HCT116 (cell line): ENCODE data around the gene CDC42BPB. TPM values are rescaled to one million over a fixed set of nuclear protein-coding genes. Genes with fewer than 3 reads are reported as not detected.

Experiments
- ATAC-seq: fragments of 200-7000 bp; cut with Tn5 transposase; 2 replicates; pipeline ENCODE4 v1.9.1; 2020; ENCODE audit warnings: mild to moderate bottlenecking, moderate library complexity
- BruUV-seq: library from RNA; stranded (reverse); fragments of 400-500 nt; replicated peaks from 2 replicates; lab custom pipeline; 2021; lab: Mats Ljungman, UMichigan
- CTCF ChIA-PET: fragments of 300-600 bp; sonication (Branson Sonifier 250); formaldehyde crosslinking; loops from one replicate; lab custom pipeline; 2021; ENCODE audit warnings: antibody characterized with exemption; lab: Charles Lee
- POLR2A ChIA-PET: fragments of 300-600, 350-600 bp; sonication (Branson Sonifier 250); formaldehyde crosslinking; loops from one replicate; lab custom pipeline; 2021; ENCODE audit warnings: antibody characterized with exemption; lab: Charles Lee
- RAD21 ChIA-PET, 2 experiments: fragments of 300-600 bp; sonication (Branson Sonifier 250); formaldehyde crosslinking; loops; one replicate each; lab custom pipeline; 2023; ENCODE audit warnings: low total read pairs in 2 of 2; ENCODE audit not compliant: uncharacterized antibody in 2 of 2, unreplicated experiment in 2 of 2, low non-redundant PET in 1 of 2; lab: Charles Lee
- DNase-seq: peaks from one replicate; pipeline ENCODE4 v3.0.0-alpha.2; 2010; ENCODE audit warnings: low read depth, low spot score
- H2AFZ ChIP-seq: fragments of 200-600 bp; shearing (Covaris generic), sonication (generic); 2 replicates; pipeline ENCODE4 v1.6.1; 2017; ENCODE audit warnings: low read depth, mixed run types, mixed read lengths, antibody characterized with exemption, low read length; ENCODE audit not compliant: poor library complexity, severe bottlenecking
- H3K27ac ChIP-seq: 2 replicates; pipeline ENCODE4 v1.5.1; 2012; ENCODE audit warnings: low read depth, low read length
- H3K27me3 ChIP-seq: fragments of 200-600 bp; sonication (generic); 2 replicates; pipeline ENCODE4 v1.6.1; 2016; ENCODE audit warnings: mixed run types, low read length, mixed read lengths; ENCODE audit not compliant: insufficient read depth
- H3K36me3 ChIP-seq, 2 experiments: fragments of 200-500 bp in 1 of 2; fragments of 200-600 bp in 1 of 2; sonication (Bioruptor generic) in 1 of 2; sonication (generic) in 1 of 2; 2 replicates each; pipeline versions ENCODE4 v1.5.1 to v1.6.1; 2014 to 2016; ENCODE audit warnings: low read length in 2 of 2, inconsistent platforms in 1 of 2, mixed read lengths in 1 of 2, mixed run types in 1 of 2; ENCODE audit not compliant: insufficient read depth in 2 of 2, control insufficient read depth in 1 of 2
- H3K4me1 ChIP-seq, 2 experiments: fragments of 200-600 bp in 1 of 2; sonication (generic) in 1 of 2; 2 replicates each; pipeline versions ENCODE4 v1.5.1 to v1.6.1; 2012 to 2017; ENCODE audit warnings: low read length in 2 of 2, inconsistent platforms in 1 of 2, mild to moderate bottlenecking in 1 of 2, mixed read lengths in 1 of 2, mixed run types in 1 of 2, moderate library complexity in 1 of 2; ENCODE audit not compliant: insufficient read depth in 2 of 2, control insufficient read depth in 1 of 2
- H3K4me2 ChIP-seq: fragments of 200-600 bp; sonication (generic); 2 replicates; pipeline ENCODE4 v1.6.1; 2017; ENCODE audit warnings: mixed run types, low read length, mixed read lengths
- H3K4me3 ChIP-seq, 2 experiments: fragments of 200-600 bp in 1 of 2; sonication (generic) in 1 of 2; replicated peaks in 1 of 2; 2 replicates each; pipeline ENCODE4 v1.5.1; 2011 to 2016; ENCODE audit warnings: low read length in 2 of 2, control low read depth in 1 of 2, low read depth in 1 of 2, mild to moderate bottlenecking in 1 of 2, mixed read lengths in 1 of 2, mixed run types in 1 of 2
- H3K79me2 ChIP-seq: fragments of 200-600 bp; sonication (generic); 2 replicates; pipeline ENCODE4 v1.6.1; 2017; ENCODE audit warnings: mild to moderate bottlenecking, mixed run types, low read length, moderate library complexity, mixed read lengths; ENCODE audit not compliant: insufficient read depth
- H3K9ac ChIP-seq: fragments of 200-600 bp; sonication (generic); 2 replicates; pipeline ENCODE4 v1.6.1; 2016; ENCODE audit warnings: low read length, mixed read lengths
- H3K9me2 ChIP-seq: fragments of 200-600 bp; sonication (generic), shearing (Covaris generic); 2 replicates; pipeline ENCODE4 v1.6.1; 2017; ENCODE audit warnings: mixed run types, mild to moderate bottlenecking, moderate library complexity; ENCODE audit not compliant: insufficient read depth
- H3K9me3 ChIP-seq, 2 experiments: fragments of 200-500 bp in 1 of 2; fragments of 200-600 bp in 1 of 2; sonication (Bioruptor generic) in 1 of 2; sonication (generic) in 1 of 2; 2 replicates each; pipeline ENCODE4 v1.6.1; 2014 to 2017; ENCODE audit warnings: low read length in 2 of 2, mixed read lengths in 2 of 2, inconsistent platforms in 1 of 2, low read depth in 1 of 2, mild to moderate bottlenecking in 1 of 2, mixed run types in 1 of 2, moderate library complexity in 1 of 2; ENCODE audit not compliant: control insufficient read depth in 1 of 2, insufficient read depth in 1 of 2
- H4K20me1 ChIP-seq: fragments of 200-600 bp; sonication (generic), shearing (Covaris generic); 2 replicates; pipeline ENCODE4 v1.6.1; 2017; ENCODE audit warnings: mixed run types, mild to moderate bottlenecking, moderate library complexity; ENCODE audit not compliant: insufficient read depth
- CBX3 ChIP-seq: IDR thresholded peaks from 2 replicates; pipeline ENCODE4 v1.6.1; 2012; ENCODE audit warnings: low read depth
- CEBPB ChIP-seq: IDR thresholded peaks from 2 replicates; pipeline ENCODE4 v1.6.1; 2012; ENCODE audit warnings: low read depth
- FOSL1 ChIP-seq: IDR thresholded peaks from 2 replicates; pipeline ENCODE4 v1.6.1; 2012; ENCODE audit warnings: low read depth
- YY1 ChIP-seq: IDR thresholded peaks from 2 replicates; pipeline ENCODE4 v1.6.1; 2011; ENCODE audit warnings: low read length, low read depth, moderate library complexity, mild to moderate bottlenecking; ENCODE audit not compliant: insufficient replicate concordance; ENCODE audit errors: extremely low read depth
- intact Hi-C: fragments of 100-400 bp; cut with micrococcal nuclease; formaldehyde crosslinking; loops from 2 replicates; pipeline ENCODE4 v1.10.0; 2022
- total RNA-seq: library from RNA; stranded (reverse); gene quantifications from one replicate; pipeline ENCODE4 v1.2.1, GENCODE V29; 2021; ENCODE audit not compliant: unreplicated experiment

The CDC42BPB gene
- total RNA-seq, 1 experiment from 2014 or later, result 85.6 TPM

GRCh38 chr14:103068351-103069073 is 11.2 kb upstream of the CDC42BPB start:
- Histone ChIP-seq H3K9me3 (no peaks in the 10 kb centered on the region), H4K20me1 (no peaks in the 10 kb centered on the region), H3K36me3 (no peaks in the 10 kb centered on the region), H3K27me3 (no peaks in the 10 kb centered on the region), H3K9me2 (no peaks in the 10 kb centered on the region), H3K79me2 (no peaks in the 10 kb centered on the region), H3K27ac (peak overlapping the region; percentile 56), H3K4me3 (no peak overlapping the region), H2AFZ (no peak overlapping the region), H3K4me1 (peaks cover 49 to 73% of the 10 kb centered on the region in 2 experiments), H3K9ac (no peak overlapping the region), H3K4me2 (peak overlapping the region; percentile 76)
- RAD21 ChIA-PET, result no interaction called here
- BruUV-seq, result no TSS peak
- DNase-seq, result no peak
- intact Hi-C loops, result no loop called here
- CTCF ChIA-PET, result no interaction called here
- POLR2A ChIA-PET, result no interaction called here
- TF ChIP-seq CEBPB, result no peak
- no peak for TF ChIP-seq FOSL1
- TF ChIP-seq CBX3, result no peak
- ATAC-seq, result no peak

GRCh38 chr14:103067231-103067954 is 10.0 kb upstream of the CDC42BPB start:
- Histone ChIP-seq H3K9me2 (no peaks in the 10 kb centered on the region), H3K36me3 (no peaks in the 10 kb centered on the region), H3K79me2 (no peaks in the 10 kb centered on the region), H3K4me1 (peaks cover 38 to 62% of the 10 kb centered on the region in 2 experiments), H4K20me1 (no peaks in the 10 kb centered on the region), H3K27ac (peak overlapping the region; percentile 56), H3K27me3 (no peaks in the 10 kb centered on the region), H3K9ac (peak overlapping the region; percentile 26), H3K4me2 (peak overlapping the region; percentile 76), H2AFZ (peak overlapping the region; percentile 77), H3K9me3 (no peaks in the 10 kb centered on the region), H3K4me3 (peak overlapping the region; percentile 4 to 21; a peak in 2 of 4 replicates)
- no TSS peak for BruUV-seq
- TF ChIP-seq YY1, result no peak
- TF ChIP-seq CEBPB, result no peak
- POLR2A ChIA-PET, result no interaction called here
- RAD21 ChIA-PET, result interaction anchor here (0.6 to 0.7 kb wide), 2 partner anchors 38 to 189 kb away, joined by 3 to 8 read pairs; no protein-coding TSS in a partner anchor
- DNase-seq (peak; percentile 73), ATAC-seq (peak; percentile 77)
- CTCF ChIA-PET, result no interaction called here
- intact Hi-C loops, result no loop called here
